IMR-90 (cell line): ENCODE data around the gene RGS17. TPM values are rescaled to one million over a fixed set of nuclear protein-coding genes. Genes with fewer than 3 reads are reported as not detected.

Source experiments
- ATAC-seq: fragments of 200-7000 bp; cut with Tn5 transposase; 2 replicates; pipeline ENCODE4 v1.9.1; 2020; ENCODE audit warnings: low read depth, mild to moderate bottlenecking, moderate library complexity
- BruUV-seq: library from RNA; stranded (reverse); fragments of 400-500 nt; replicated peaks from 2 replicates; lab custom pipeline; 2021; lab: Mats Ljungman, UMichigan
- CTCF ChIA-PET: fragments of 300-600 bp; formaldehyde crosslinking; extraction: SDS; loops from one replicate; lab custom pipeline; 2021; ENCODE audit warnings: antibody characterized with exemption; lab: Yijun Ruan, JAX
- POLR2A ChIA-PET: fragments of 300-600 bp; sonication (Branson Sonifier 250); formaldehyde crosslinking; loops from one replicate; lab custom pipeline; 2022; ENCODE audit warnings: antibody characterized with exemption; ENCODE audit not compliant: unreplicated experiment; lab: Charles Lee
- DNase-seq: peaks from one replicate; pipeline ENCODE4 v3.0.0; 2013
- H2AFZ ChIP-seq: replicated peaks from 2 replicates; pipeline ENCODE3; 2013; ENCODE audit warnings: low read length, mild to moderate bottlenecking; ENCODE audit not compliant: poor library complexity
- H2AK5ac ChIP-seq: 2 replicates; pipeline ENCODE4 v1.6.1; 2013; ENCODE audit warnings: low read depth, low read length, inconsistent platforms
- H2AK9ac ChIP-seq: replicated peaks from 2 replicates; pipeline ENCODE3; 2013; ENCODE audit warnings: mild to moderate bottlenecking, low read depth, low read length, moderate library complexity; ENCODE audit not compliant: poor library complexity
- H2BK120ac ChIP-seq: 2 replicates; pipeline ENCODE4 v1.6.1; 2013; ENCODE audit warnings: low read depth, low read length, inconsistent platforms
- H2BK15ac ChIP-seq: 3 replicates; pipeline ENCODE4 v1.6.1; 2013; ENCODE audit warnings: low read depth, low read length, inconsistent platforms
- H2BK20ac ChIP-seq: 2 replicates; pipeline ENCODE4 v1.6.1; 2013; ENCODE audit warnings: low read depth, mild to moderate bottlenecking, inconsistent platforms, low read length, moderate library complexity
- H2BK5ac ChIP-seq: 2 replicates; pipeline ENCODE4 v1.6.1; 2013; ENCODE audit warnings: mild to moderate bottlenecking, low read depth, low read length, inconsistent platforms; ENCODE audit not compliant: poor library complexity, severe bottlenecking
- H3K14ac ChIP-seq: replicated peaks from 2 replicates; pipeline ENCODE4 v1.6.1; 2013; ENCODE audit warnings: low read depth, low read length, inconsistent platforms
- H3K18ac ChIP-seq: 2 replicates; pipeline ENCODE4 v1.6.1; 2013; ENCODE audit warnings: low read depth, low read length, control low read depth
- H3K23ac ChIP-seq: 2 replicates; pipeline ENCODE4 v1.6.1; 2013; ENCODE audit warnings: low read depth, low read length, inconsistent platforms
- H3K27ac ChIP-seq: 2 replicates; pipeline ENCODE4 v1.5.1; 2013; ENCODE audit warnings: mild to moderate bottlenecking, control low read depth, low read length; ENCODE audit not compliant: insufficient read depth
- H3K27me3 ChIP-seq: 2 replicates; pipeline ENCODE4 v1.6.1; 2013; ENCODE audit warnings: low read length; ENCODE audit not compliant: control insufficient read depth, insufficient read depth
- H3K36me3 ChIP-seq: 2 replicates; pipeline ENCODE4 v1.6.1; 2013; ENCODE audit warnings: low read length, mixed read lengths; ENCODE audit not compliant: control insufficient read depth, insufficient read depth
- H3K4ac ChIP-seq: 2 replicates; pipeline ENCODE4 v1.6.1; 2013; ENCODE audit warnings: low read depth, low read length, inconsistent platforms
- H3K4me1 ChIP-seq: 2 replicates; pipeline ENCODE4 v1.6.1; 2013; ENCODE audit warnings: low read length, mixed read lengths; ENCODE audit not compliant: control insufficient read depth, insufficient read depth
- H3K4me2 ChIP-seq: 2 replicates; pipeline ENCODE4 v1.6.1; 2013; ENCODE audit warnings: low read depth, mild to moderate bottlenecking, control low read depth, low read length, moderate library complexity
- H3K4me3 ChIP-seq: 2 replicates; pipeline ENCODE4 v1.5.1; 2013; ENCODE audit warnings: low read depth, mild to moderate bottlenecking, control low read depth, low read length, moderate library complexity; ENCODE audit not compliant: insufficient read depth
- H3K56ac ChIP-seq: 2 replicates; pipeline ENCODE4 v1.6.1; 2013; ENCODE audit warnings: low read length, inconsistent platforms; ENCODE audit not compliant: insufficient read depth; ENCODE audit errors: extremely low read depth
- H3K79me1 ChIP-seq, 2 experiments: 2 replicates each; pipeline ENCODE4 v1.6.1; 2013; ENCODE audit warnings: low read length in 2 of 2, inconsistent platforms in 1 of 2, low read depth in 1 of 2
- H3K9ac ChIP-seq: 2 replicates; pipeline ENCODE4 v1.6.1; 2013; ENCODE audit warnings: low read depth, low read length, control low read depth
- H3K9me1 ChIP-seq: 2 replicates; pipeline ENCODE4 v1.6.1; 2013; ENCODE audit warnings: low read length, inconsistent platforms; ENCODE audit not compliant: insufficient read depth
- H3K9me3 ChIP-seq: 2 replicates; pipeline ENCODE4 v1.6.1; 2013; ENCODE audit warnings: low read length; ENCODE audit not compliant: control insufficient read depth, insufficient read depth
- H4K20me1 ChIP-seq: 2 replicates; pipeline ENCODE4 v1.6.1; 2013; ENCODE audit warnings: low read length, inconsistent platforms; ENCODE audit not compliant: insufficient read depth
- H4K5ac ChIP-seq: 2 replicates; pipeline ENCODE4 v1.6.1; 2013; ENCODE audit warnings: mild to moderate bottlenecking, low read depth, low read length, control low read depth
- H4K8ac ChIP-seq, 2 experiments: 2 replicates each; pipeline ENCODE4 v1.6.1; 2013; ENCODE audit warnings: low read depth in 2 of 2, low read length in 2 of 2, control low read depth in 1 of 2, inconsistent platforms in 1 of 2
- H4K91ac ChIP-seq: 2 replicates; pipeline ENCODE4 v1.6.1; 2013; ENCODE audit warnings: low read depth, low read length, inconsistent platforms; ENCODE audit not compliant: insufficient read depth
- FOS ChIP-seq: fragments of 150-350 bp; IDR thresholded peaks from 2 replicates; pipeline ENCODE4 v1.6.1; 2016; ENCODE audit warnings: low read depth, low read length
- MXI1 ChIP-seq: IDR thresholded peaks from 2 replicates; pipeline ENCODE4 v1.6.1; 2012; ENCODE audit warnings: low read depth, mild to moderate bottlenecking, low read length, moderate library complexity, borderline replicate concordance
- POLR2A ChIP-seq: IDR thresholded peaks from 2 replicates; pipeline ENCODE4 v1.6.1; 2012; ENCODE audit warnings: mild to moderate bottlenecking, low read depth, low read length
- WGBS, 2 experiments: methylation state at CpG; one replicate each; pipeline versions ENCODE4 v1.1.5 to v1.1.7; 2013; ENCODE audit warnings: missing lambda C conversion rate in 2 of 2; ENCODE audit not compliant: insufficient read length in 1 of 2; ENCODE audit errors: extremely low coverage in 2 of 2; 5-methylcytosine and 5-hydroxymethylcytosine counted together
- dilution Hi-C: fragments of 300-500 bp; cut with HindIII; formaldehyde crosslinking; loops from one replicate; pipeline ENCODE4 v1.14.3; 2018; ENCODE audit warnings: low sequenced_read_pairs; ENCODE audit not compliant: unreplicated experiment
- in situ Hi-C: fragments of 300-500 bp; cut with MboI; formaldehyde crosslinking; loops from 3 replicates; pipeline ENCODE4 v1.14.3; 2019; ENCODE audit warnings: low sequenced_read_pairs, inconsistent platforms, mixed read lengths
- intact Hi-C: fragments of 100-400 bp; cut with micrococcal nuclease; formaldehyde crosslinking; loops from 2 replicates; pipeline ENCODE4 v1.10.0; 2022
- polyA plus RNA-seq, 3 experiments: library from polyadenylated mRNA; depleted of rRNA; stranded (reverse); fragments of >200 nt; gene quantifications; 2 replicates each; pipeline ENCODE4 v1.2.3, GENCODE V29; 2012; ENCODE audit warnings: low replicate concordance in 1 of 3
- total RNA-seq: library from RNA; depleted of rRNA; stranded (reverse); fragments of >200 nt; gene quantifications from 2 replicates; pipeline ENCODE4 v1.2.3, GENCODE V29; 2012
- TF ChIP-seq, protein P1 (sequence below): fragments of 150-350 bp; IDR thresholded peaks from 2 replicates; pipeline ENCODE4 v1.6.1; 2016; ENCODE audit warnings: low read depth, mild to moderate bottlenecking, low read length, moderate library complexity, borderline replicate concordance

Gene RGS17
- total and polyA plus RNA-seq, 2 of the 4 experiments (the other 2 are of a cell fraction), result 0.75 to 1.4 TPM

DNA sequence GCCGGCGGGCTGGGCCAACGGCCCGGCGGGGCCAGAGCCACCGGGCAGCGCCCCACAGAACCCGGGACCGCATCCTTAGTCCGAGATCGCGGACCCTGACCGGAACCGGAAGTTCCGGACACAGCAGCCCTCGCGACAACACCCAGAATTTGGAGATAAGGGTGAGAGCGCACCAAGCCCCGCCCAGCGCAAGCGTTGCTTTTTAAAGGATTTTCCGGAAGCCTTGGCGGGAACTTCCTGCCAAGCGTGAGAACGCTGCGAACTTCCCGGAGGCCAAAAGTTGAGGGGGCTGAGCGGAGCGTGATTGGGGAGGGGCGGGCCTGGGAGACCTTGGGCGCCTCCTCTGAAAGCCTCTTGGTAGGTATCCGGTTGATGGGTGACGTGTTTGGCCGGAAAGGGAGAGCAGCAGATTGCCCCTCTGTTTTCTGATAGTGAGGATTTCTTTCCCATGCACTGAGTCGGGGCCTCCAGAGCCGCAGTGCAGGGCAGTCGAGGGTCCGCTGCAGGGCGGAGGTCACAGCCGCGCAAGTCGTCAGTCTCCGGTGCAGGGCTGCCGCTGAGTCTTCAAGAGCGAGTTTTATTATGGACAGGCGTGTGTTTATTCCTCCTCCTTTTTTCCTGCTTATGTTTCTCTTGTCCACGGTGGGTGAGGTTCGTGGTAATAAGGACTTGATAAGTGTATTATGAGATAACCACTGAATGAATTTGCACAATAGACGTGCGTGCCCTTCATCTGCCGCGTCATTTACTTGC is 128.3 kb downstream of the RGS17 start, which contains the start of gene MTRF1L:
Gene MTRF1L (minus strand): TSS at position 97 of the 753 bp plus-strand sequence. CDS start 24 bp downstream, at position 73.
- Histone ChIP-seq H3K79me1 (peaks cover 3 to 10% of the 10 kb centered on the region in 2 experiments; a peak in 2 of 4 replicates), H3K56ac (peak within 1 kb of the TSS; percentile 63), H2AK5ac (peak within 1 kb of the TSS; percentile 2; the same call in 1 of the 2 replicates), H3K18ac (peak within 1 kb of the TSS; percentile 10), H2BK120ac (0 out of 2 replicates have a peak within 1 kb of the TSS, but pooled peaks have one; percentile 9), H2BK15ac (no peak within 1 kb of the TSS), H4K20me1 (peaks cover 19% of the 10 kb centered on the region; the same call in 1 of the 2 replicates), H3K27ac (peak within 1 kb of the TSS; percentile 76), H4K8ac (peak within 1 kb of the TSS; percentile 41 to 79), H4K91ac (peak within 1 kb of the TSS; percentile 61), H3K9me1 (no peaks in the 10 kb centered on the region), H3K14ac (peak within 1 kb of the TSS; percentile 47), H2BK5ac (peak within 1 kb of the TSS; percentile 62), H3K9me3 (no peaks in the 10 kb centered on the region), H4K5ac (peak within 1 kb of the TSS; percentile 33), H3K36me3 (no peaks in the 10 kb centered on the region), H3K4ac (peak within 1 kb of the TSS; percentile 47), H3K27me3 (no peaks in the 10 kb centered on the region), H3K4me3 (peak within 1 kb of the TSS; percentile 79), H2AK9ac (peak within 1 kb of the TSS; percentile 87), H2AFZ (peak within 1 kb of the TSS; percentile 90), H2BK20ac (no peak within 1 kb of the TSS), H3K9ac (peak within 1 kb of the TSS; percentile 92), H3K4me1 (peaks cover 3% of the 10 kb centered on the region; the same call in 1 of the 2 replicates), H3K4me2 (peak within 1 kb of the TSS; percentile 98), H3K23ac (peak within 1 kb of the TSS; percentile 79)
- intact Hi-C loops, result no loop called here
- in situ Hi-C loops, result no loop called here
- WGBS, 2 experiments, result 0% methylated on average over 10 of the region's 52 CpGs; no CpG with 5 or more reads in 1 of the 2 experiments
- BruUV-seq, result no TSS peak
- DNase-seq, result peak; percentile 97
- dilution Hi-C loops, result no loop called here
- peak; percentile 95 for ATAC-seq
- CTCF ChIA-PET, result no interaction called here
- POLR2A ChIA-PET, result no interaction called here
- peak; percentile 80 for TF ChIP-seq POLR2A
- TF ChIP-seq, protein P1, sequence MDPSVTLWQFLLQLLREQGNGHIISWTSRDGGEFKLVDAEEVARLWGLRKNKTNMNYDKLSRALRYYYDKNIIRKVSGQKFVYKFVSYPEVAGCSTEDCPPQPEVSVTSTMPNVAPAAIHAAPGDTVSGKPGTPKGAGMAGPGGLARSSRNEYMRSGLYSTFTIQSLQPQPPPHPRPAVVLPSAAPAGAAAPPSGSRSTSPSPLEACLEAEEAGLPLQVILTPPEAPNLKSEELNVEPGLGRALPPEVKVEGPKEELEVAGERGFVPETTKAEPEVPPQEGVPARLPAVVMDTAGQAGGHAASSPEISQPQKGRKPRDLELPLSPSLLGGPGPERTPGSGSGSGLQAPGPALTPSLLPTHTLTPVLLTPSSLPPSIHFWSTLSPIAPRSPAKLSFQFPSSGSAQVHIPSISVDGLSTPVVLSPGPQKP, result no peak
- no peak for TF ChIP-seq FOS
- TF ChIP-seq MXI1, result 0 out of 2 replicates have a peak, but pooled peaks have one; percentile 10
